Activated naive CD4-positive, alpha-beta T cell treated with Interleukin-2 at 50 U/mL for 16 hours (primary cell): Measurements from ENCODE around the gene THAP3.
A peak's percentile ranks its signal among the peaks of the same experiment; 100 is the strongest.

Source experiments
- DNase-seq: peaks from one replicate; pipeline ENCODE4 v3.0.0-alpha.2; 2020

The THAP3 gene

GRCh38 chr1:6613361-6614018, 11.2 kb upstream of the THAP3 start, which contains the start of gene PHF13:
Gene PHF13, plus strand, starts transcription at chr1:6613731. Its CDS starts 336 bp downstream, at chr1:6614067.
- DNase-seq, result peak; percentile 100

GRCh38 chr1:6614019-6614928, 10.4 kb upstream of the THAP3 start:
- DNase-seq, result peak; percentile 70

GRCh38 chr1:6614929-6615785, 9.5 kb upstream of the THAP3 start:
- DNase-seq, result peak; percentile 26

GRCh38 chr1:6619045-6619444, 5.6 kb upstream of the THAP3 start:
- DNase-seq, result no peak

- DNase-seq, result no peak
These were observed 3.0 kb upstream of the THAP3 start for GRCh38 chr1:6621429-6622391.

GRCh38 chr1:6622396-6623152, 2.1 kb upstream of the THAP3 start:
- DNase-seq, result no peak

GRCh38 chr1:6623269-6623965, 1.3 kb upstream of the THAP3 start:
- DNase-seq, result no peak

GRCh38 chr1:6625584-6626149, 999 bp downstream of the THAP3 start:
- DNase-seq, result peak; percentile 5

GRCh38 chr1:6627031-6627430, 2.4 kb downstream of the THAP3 start:
- DNase-seq, result no peak

GRCh38 chr1:6627841-6628545, 3.3 kb downstream of the THAP3 start:
- no peak for DNase-seq

- no peak for DNase-seq
These were observed 4.4 kb downstream of the THAP3 start for GRCh38 chr1:6628971-6629479.

- DNase-seq, result no peak
These were observed 5.4 kb downstream of the THAP3 start for GRCh38 chr1:6630027-6630426.

- no peak for DNase-seq
These were observed 6.4 kb downstream of the THAP3 start for GRCh38 chr1:6631058-6631457.

- DNase-seq, result no peak
These were observed 8.2 kb downstream of the THAP3 start for GRCh38 chr1:6632588-6633514.

- peak; percentile 44 for DNase-seq
These were observed 9.8 kb downstream of the THAP3 start for GRCh38 chr1:6634371-6635052.

- no peak for DNase-seq
These were observed 10.7 kb downstream of the THAP3 start for GRCh38 chr1:6635161-6635909.
